ENCODE measurements around the gene CES1.
"Not testable (repeated sequence)": the region's sequence is repeated elsewhere in the genome, so short reads cannot be mapped to it uniquely, and the experiment has no call there.

The CES1 gene

DNA sequence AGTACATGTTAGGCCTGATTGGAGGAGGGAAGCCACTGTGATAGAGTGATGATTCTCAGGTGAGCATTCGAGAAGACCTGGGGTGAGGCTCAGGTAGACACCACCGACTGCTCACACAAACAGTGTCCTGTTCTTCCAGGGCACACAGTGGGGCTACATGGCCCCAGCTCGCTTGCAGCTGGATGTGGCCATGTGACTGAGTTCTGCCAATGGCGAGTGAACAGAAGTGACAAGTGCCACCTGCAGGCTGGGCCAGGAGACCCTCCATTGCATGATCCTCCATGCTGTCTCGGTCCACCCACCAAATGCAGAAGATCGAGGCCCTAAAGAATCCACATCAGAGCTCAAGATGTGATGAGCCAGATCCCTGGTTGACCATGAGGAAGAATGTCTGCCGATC lies 36.1 kb upstream of the CES1 start:
- H3K4me3 ChIP-seq (replicated peaks in 1 of 2; ENCODE audit: low read depth in 2 of 2, low read length in 2 of 2) = no peak overlapping the region
- no peak for DNase-seq (ENCODE audit: low read depth in 2 of 2)
- TF ChIP-seq, protein P1, sequence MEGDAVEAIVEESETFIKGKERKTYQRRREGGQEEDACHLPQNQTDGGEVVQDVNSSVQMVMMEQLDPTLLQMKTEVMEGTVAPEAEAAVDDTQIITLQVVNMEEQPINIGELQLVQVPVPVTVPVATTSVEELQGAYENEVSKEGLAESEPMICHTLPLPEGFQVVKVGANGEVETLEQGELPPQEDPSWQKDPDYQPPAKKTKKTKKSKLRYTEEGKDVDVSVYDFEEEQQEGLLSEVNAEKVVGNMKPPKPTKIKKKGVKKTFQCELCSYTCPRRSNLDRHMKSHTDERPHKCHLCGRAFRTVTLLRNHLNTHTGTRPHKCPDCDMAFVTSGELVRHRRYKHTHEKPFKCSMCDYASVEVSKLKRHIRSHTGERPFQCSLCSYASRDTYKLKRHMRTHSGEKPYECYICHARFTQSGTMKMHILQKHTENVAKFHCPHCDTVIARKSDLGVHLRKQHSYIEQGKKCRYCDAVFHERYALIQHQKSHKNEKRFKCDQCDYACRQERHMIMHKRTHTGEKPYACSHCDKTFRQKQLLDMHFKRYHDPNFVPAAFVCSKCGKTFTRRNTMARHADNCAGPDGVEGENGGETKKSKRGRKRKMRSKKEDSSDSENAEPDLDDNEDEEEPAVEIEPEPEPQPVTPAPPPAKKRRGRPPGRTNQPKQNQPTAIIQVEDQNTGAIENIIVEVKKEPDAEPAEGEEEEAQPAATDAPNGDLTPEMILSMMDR (IDR thresholded peaks at IDR 0.05; ENCODE audit: low read depth, low read length) = no peak

GRCh38 chr16:55868137-55868536 lies 35.2 kb upstream of the CES1 start:
- TF ChIP-seq, protein P1 (IDR thresholded peaks at IDR 0.05; ENCODE audit: low read depth, low read length) = no peak
- no peak overlapping the region for H3K4me3 ChIP-seq (replicated peaks in 1 of 2; ENCODE audit: low read depth in 2 of 2, low read length in 2 of 2)
- no peak for DNase-seq (ENCODE audit: low read depth in 2 of 2)

GRCh38 chr16:55861288-55861687 lies 28.4 kb upstream of the CES1 start:
- TF ChIP-seq, protein P1 (IDR thresholded peaks at IDR 0.05; ENCODE audit: low read depth, low read length) = no peak
- no peak for DNase-seq (ENCODE audit: low read depth in 2 of 2)
- no peak overlapping the region for H3K4me3 ChIP-seq (replicated peaks in 1 of 2; ENCODE audit: low read depth in 2 of 2, low read length in 2 of 2)

- DNase-seq (ENCODE audit: low read depth in 2 of 2); H3K4me3 ChIP-seq (replicated peaks in 1 of 2; ENCODE audit: low read depth in 2 of 2, low read length in 2 of 2): not testable (repeated sequence)
Measured at GRCh38 chr16:55857650-55858049, 24.8 kb upstream of the CES1 start.

GRCh38 chr16:55856950-55857349 lies 24.1 kb upstream of the CES1 start:
- no peak for DNase-seq (ENCODE audit: low read depth in 2 of 2)
- H3K4me3 ChIP-seq (replicated peaks in 1 of 2; ENCODE audit: low read depth in 2 of 2, low read length in 2 of 2) = no peak overlapping the region
- TF ChIP-seq, protein P1 (IDR thresholded peaks at IDR 0.05; ENCODE audit: low read depth, low read length) = no peak

DNA sequence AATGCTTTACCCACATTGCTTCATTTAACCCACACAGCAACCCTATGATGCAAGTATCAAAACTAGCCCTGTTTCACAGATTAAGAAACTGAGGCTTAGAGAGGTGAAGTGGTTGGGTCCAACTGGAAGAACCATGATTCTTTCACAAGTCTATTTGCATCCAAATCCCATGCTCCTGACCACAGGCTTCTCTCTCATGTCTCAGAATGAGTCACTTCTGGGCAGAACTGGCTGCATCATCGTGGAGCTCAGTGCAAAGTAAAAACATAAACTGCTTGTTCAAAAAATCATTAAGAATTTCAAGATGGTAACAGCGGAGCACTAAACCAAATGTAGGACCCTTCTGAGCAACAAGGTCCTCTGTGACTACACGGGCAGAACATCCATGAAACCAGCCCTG lies 20.2 kb upstream of the CES1 start:
- peak in 1 of 2 donors; percentile 23 for DNase-seq (ENCODE audit: low read depth in 2 of 2)
- TF ChIP-seq, protein P1 (IDR thresholded peaks at IDR 0.05; ENCODE audit: low read depth, low read length) = no peak
- no peak overlapping the region for H3K4me3 ChIP-seq (replicated peaks in 1 of 2; ENCODE audit: low read depth in 2 of 2, low read length in 2 of 2)

- no peak for DNase-seq (ENCODE audit: low read depth in 2 of 2)
- H3K4me3 ChIP-seq (replicated peaks in 1 of 2; ENCODE audit: low read depth in 2 of 2, low read length in 2 of 2) = no peak overlapping the region
- TF ChIP-seq, protein P1 (IDR thresholded peaks at IDR 0.05; ENCODE audit: low read depth, low read length) = no peak
Measured at GRCh38 chr16:55849536-55849935, 16.6 kb upstream of the CES1 start.
